Prostate gland (tissue), 2 donors: Measurements from ENCODE around the gene HOXA1.

Experiments
- POLR2A ChIP-seq: fragments of 450-650 bp; IDR thresholded peaks from one replicate; pipeline ENCODE4 v1.6.1; 2016; ENCODE audit warnings: antibody characterized with exemption, mild to moderate bottlenecking
- POLR2AphosphoS5 ChIP-seq: sonication (generic); formaldehyde crosslinking; IDR thresholded peaks from one replicate; pipeline ENCODE4 v1.6.1; 2017; ENCODE audit warnings: antibody characterized with exemption
- TF ChIP-seq, protein P1 (sequence below), 4 experiments: fragments of 200-600 bp in 2 of 4; fragments of 450-650 bp in 2 of 4; sonication (generic) in 2 of 4; IDR thresholded peaks; 1 replicate in 3 of 4; 2 replicates in 1 of 4; pipeline ENCODE4 v1.5.1; 2016 to 2019; ENCODE audit warnings: antibody characterized with exemption in 4 of 4, mild to moderate bottlenecking in 2 of 4, moderate library complexity in 2 of 4

DNA sequence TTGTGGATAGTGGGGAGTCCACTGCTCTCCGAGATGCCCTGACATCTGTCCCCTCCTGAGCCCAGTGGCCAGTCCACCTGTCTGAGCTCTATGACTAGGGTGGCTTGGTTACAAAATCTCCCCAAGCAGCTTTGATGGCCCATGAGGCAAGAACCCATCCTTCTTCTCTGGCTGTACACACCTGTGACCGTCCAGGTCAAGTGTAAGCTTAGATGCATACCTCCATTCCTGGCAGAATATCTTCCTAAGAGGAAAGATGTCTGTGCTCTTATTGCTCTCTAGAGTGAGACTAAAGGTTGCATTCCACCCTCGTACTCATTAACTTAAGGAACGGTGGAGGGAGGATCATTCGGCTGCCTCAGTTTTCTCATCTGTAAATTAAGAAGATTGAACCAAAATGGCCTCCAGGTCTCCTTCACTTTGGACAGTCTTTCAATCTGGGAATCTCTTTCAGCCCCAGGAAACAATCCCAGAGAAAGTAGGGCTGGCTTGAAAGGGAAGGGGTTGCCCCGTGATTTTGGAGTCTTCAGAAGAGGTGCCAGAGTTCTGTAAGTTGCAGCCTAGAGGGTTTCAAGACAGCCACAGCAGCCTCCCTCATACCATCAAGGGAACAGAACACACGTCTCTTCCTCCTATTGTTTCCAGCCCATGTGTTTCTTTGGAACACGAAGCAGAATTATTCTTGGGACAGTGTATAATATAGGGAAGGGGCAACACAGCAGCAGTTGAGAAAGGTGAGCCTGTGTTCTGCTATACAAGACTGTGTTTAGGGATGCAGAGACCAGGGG lies 29.3 kb upstream of the HOXA1 start:
- TF ChIP-seq, protein P1, sequence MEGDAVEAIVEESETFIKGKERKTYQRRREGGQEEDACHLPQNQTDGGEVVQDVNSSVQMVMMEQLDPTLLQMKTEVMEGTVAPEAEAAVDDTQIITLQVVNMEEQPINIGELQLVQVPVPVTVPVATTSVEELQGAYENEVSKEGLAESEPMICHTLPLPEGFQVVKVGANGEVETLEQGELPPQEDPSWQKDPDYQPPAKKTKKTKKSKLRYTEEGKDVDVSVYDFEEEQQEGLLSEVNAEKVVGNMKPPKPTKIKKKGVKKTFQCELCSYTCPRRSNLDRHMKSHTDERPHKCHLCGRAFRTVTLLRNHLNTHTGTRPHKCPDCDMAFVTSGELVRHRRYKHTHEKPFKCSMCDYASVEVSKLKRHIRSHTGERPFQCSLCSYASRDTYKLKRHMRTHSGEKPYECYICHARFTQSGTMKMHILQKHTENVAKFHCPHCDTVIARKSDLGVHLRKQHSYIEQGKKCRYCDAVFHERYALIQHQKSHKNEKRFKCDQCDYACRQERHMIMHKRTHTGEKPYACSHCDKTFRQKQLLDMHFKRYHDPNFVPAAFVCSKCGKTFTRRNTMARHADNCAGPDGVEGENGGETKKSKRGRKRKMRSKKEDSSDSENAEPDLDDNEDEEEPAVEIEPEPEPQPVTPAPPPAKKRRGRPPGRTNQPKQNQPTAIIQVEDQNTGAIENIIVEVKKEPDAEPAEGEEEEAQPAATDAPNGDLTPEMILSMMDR (IDR thresholded peaks at IDR 0.05) = no peak
- TF ChIP-seq POLR2A (no peak), POLR2AphosphoS5 (no peak)
